Smooth muscle cell (in vitro differentiated cells): ENCODE results near the gene GPA33. TPM values are rescaled to one million over a fixed set of nuclear protein-coding genes. Genes with fewer than 3 reads are reported as not detected.

Experiments used
- DNase-seq: peaks from one replicate; lab custom pipeline; 2025; ENCODE audit not compliant: unreplicated experiment; lab: John Stamatoyannopoulos, UW
- H2AFZ ChIP-seq: fragments of 200-600 bp; sonication (generic); 2 replicates; pipeline ENCODE4 v1.6.0; 2016; ENCODE audit warnings: antibody characterized with exemption, low read depth, mild to moderate bottlenecking
- H3F3A ChIP-seq: fragments of 200-600 bp; sonication (generic); 2 replicates; pipeline ENCODE4 v1.6.0; 2017; ENCODE audit warnings: antibody characterized with exemption, low read depth
- H3K27ac ChIP-seq: fragments of 200-600 bp; sonication (generic); 2 replicates; pipeline ENCODE4 v1.5.1; 2016; ENCODE audit warnings: low read depth, mild to moderate bottlenecking
- H3K27me3 ChIP-seq: fragments of 200-600 bp; sonication (generic); 2 replicates; pipeline ENCODE4 v1.6.1; 2016; ENCODE audit warnings: low read depth, mild to moderate bottlenecking
- H3K36me3 ChIP-seq: fragments of 200-600 bp; sonication (generic); 2 replicates; pipeline ENCODE4 v1.5.1; 2016; ENCODE audit warnings: low read depth
- H3K4me1 ChIP-seq: fragments of 200-600 bp; sonication (generic); 2 replicates; pipeline ENCODE4 v1.5.1; 2016; ENCODE audit warnings: low read depth
- H3K4me2 ChIP-seq: fragments of 200-600 bp; sonication (generic); 2 replicates; pipeline ENCODE4 v1.6.0; 2016; ENCODE audit warnings: mild to moderate bottlenecking
- H3K4me3 ChIP-seq: fragments of 200-600 bp; sonication (generic); 2 replicates; pipeline ENCODE4 v1.5.1; 2016; ENCODE audit warnings: mild to moderate bottlenecking
- H3K79me2 ChIP-seq: fragments of 200-600 bp; sonication (generic); 2 replicates; pipeline ENCODE4 v1.6.0; 2016; ENCODE audit warnings: low read depth, mild to moderate bottlenecking
- H3K9ac ChIP-seq: fragments of 200-600 bp; sonication (generic); 2 replicates; pipeline ENCODE4 v1.6.0; 2016; ENCODE audit warnings: low read depth
- H3K9me3 ChIP-seq: fragments of 200-600 bp; sonication (generic); replicated peaks from 2 replicates; pipeline ENCODE4 v1.5.1; 2016; ENCODE audit warnings: low read depth
- H4K20me1 ChIP-seq: fragments of 200-600 bp; sonication (generic); 2 replicates; pipeline ENCODE4 v1.6.0; 2016; ENCODE audit warnings: low read depth
- CTCF ChIP-seq: fragments of 200-600 bp; sonication (generic); IDR thresholded peaks from 2 replicates; pipeline ENCODE4 v1.5.1; 2017; ENCODE audit warnings: borderline replicate concordance, mild to moderate bottlenecking, antibody characterized with exemption; ENCODE audit not compliant: insufficient read depth, poor library complexity, severe bottlenecking
- WGBS: methylation state at CpG from one replicate; pipeline ENCODE4 v1.1.7; 2016; ENCODE audit warnings: low lambda C conversion rate; 5-methylcytosine and 5-hydroxymethylcytosine counted together
- polyA plus RNA-seq: library from polyadenylated mRNA; unstranded; fragments of >200 nt; fragmentation: Nextera tagmentation; extraction: Ambion mirVana; gene quantifications from 2 replicates; pipeline ENCODE4 v1.2.1, GENCODE V29; 2016
- total RNA-seq: library from RNA; depleted of rRNA; stranded (reverse); fragments of >200 nt; gene quantifications from 2 replicates; pipeline ENCODE4 v1.2.3, GENCODE V29; 2014

The GPA33 gene
- total and polyA plus RNA-seq, 2 experiments from 2014 or later = not detected

- H3K36me3 ChIP-seq = no peaks in the 10 kb centered on the region
- no peak overlapping the region for H3K4me2 ChIP-seq
- no peaks in the 10 kb centered on the region for H3K79me2 ChIP-seq
- DNase-seq = no peak
- H3F3A ChIP-seq = peaks cover 15% of the 10 kb centered on the region
- H2AFZ ChIP-seq = no peak overlapping the region
- H3K27me3 ChIP-seq = no peaks in the 10 kb centered on the region
- no peak overlapping the region for H3K27ac ChIP-seq
- H4K20me1 ChIP-seq = no peaks in the 10 kb centered on the region
- no peaks in the 10 kb centered on the region for H3K9me3 ChIP-seq
- H3K4me3 ChIP-seq = no peak overlapping the region
- H3K9ac ChIP-seq = no peak overlapping the region
- no peak for TF ChIP-seq CTCF
- H3K4me1 ChIP-seq = peaks cover 23% of the 10 kb centered on the region
- 94% methylated on average over 8 of the region's 8 CpGs for WGBS
Measured at GRCh38 chr1:167132301-167133010, 42.3 kb upstream of the GPA33 start.

DNA sequence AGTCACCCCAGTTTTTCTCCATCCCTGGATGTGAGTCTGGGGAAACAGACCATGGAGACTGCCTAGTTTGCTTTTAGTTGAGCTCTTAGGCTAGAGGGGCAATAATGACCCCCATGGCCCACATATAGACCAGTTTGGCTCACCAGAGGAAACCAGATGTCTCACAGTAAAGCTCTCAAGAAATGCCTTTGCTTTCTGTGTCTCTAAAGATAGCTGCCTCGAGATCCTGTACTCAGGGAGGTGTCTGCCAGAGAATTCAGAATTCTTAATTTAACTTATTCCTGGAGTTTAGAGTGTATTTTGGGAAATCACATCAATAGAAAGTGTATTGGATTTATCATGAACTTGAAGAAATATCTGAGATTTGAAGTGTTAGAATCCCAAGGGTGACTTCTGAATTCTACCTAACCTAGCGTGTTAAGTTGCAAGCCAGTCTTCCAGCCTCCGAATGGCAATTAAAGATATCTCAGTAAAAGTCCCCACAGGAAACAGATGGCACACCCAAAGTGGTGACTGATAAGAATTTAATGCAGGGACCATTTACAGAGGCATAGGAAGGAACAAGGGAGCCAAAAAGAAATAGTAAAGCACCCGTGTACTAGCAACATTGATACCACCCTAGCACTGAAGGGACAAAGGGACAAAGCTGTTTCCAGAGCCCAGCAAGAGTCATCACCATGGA lies 40.8 kb upstream of the GPA33 start:
- no peak overlapping the region for H3K4me2 ChIP-seq
- no peak overlapping the region for H2AFZ ChIP-seq
- H3K9ac ChIP-seq = no peak overlapping the region
- H3K4me3 ChIP-seq = no peak overlapping the region
- H3K27me3 ChIP-seq = no peaks in the 10 kb centered on the region
- no peak for DNase-seq
- H3F3A ChIP-seq = peaks cover 4% of the 10 kb centered on the region
- no peaks in the 10 kb centered on the region for H3K79me2 ChIP-seq
- no peak for TF ChIP-seq CTCF
- H3K4me1 ChIP-seq = peaks cover 12% of the 10 kb centered on the region
- no peaks in the 10 kb centered on the region for H3K9me3 ChIP-seq
- H4K20me1 ChIP-seq = no peaks in the 10 kb centered on the region
- no peak overlapping the region for H3K27ac ChIP-seq
- no peaks in the 10 kb centered on the region for H3K36me3 ChIP-seq
- 52% methylated on average over 4 of the region's 4 CpGs for WGBS

DNA sequence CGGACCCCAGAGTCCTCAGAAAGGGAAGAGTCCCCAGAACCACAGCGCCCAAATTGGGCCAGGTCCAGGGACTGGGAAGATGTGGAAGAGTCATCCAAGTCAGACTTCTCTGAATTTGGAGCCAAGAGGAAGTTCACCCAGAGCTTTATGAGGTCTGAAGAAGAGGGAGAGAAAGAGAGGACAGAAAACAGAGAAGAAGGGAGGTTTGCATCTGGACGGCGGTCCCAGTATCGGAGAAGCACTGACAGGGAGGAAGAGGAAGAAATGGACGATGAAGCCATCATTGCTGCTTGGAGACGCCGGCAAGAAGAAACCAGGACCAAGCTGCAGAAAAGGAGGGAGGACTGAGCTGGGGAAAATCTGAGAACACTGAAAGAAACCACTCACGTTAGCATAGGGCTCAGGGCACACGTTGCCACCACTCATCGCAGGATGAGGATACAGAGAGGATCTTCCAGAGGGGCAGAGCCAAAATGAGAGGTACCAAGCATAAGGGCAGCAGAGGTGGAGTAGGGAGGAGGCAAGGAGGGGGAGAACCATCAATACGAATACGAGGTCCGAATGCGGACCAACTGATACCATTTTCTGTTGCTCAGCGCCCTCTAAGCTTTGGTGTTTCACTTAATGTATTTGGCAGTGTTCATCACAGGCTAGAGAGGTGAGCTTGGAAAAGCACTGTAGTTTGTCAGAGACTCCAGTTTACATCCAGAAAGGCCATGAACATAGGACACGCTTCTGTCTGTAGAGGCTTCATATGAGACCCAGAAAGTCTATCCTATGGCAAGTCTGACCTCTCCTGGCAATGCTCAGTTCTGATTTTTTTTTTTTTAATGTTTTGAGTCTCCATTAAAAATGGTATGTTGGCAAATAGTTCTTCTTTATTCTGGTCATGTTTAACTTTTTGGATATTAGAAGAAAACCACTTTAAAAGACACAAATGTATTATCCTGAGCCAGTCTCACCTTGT lies 38.4 kb upstream of the GPA33 start:
- Histone ChIP-seq H3K4me2 (no peak overlapping the region), H3K9ac (no peak overlapping the region), H3K36me3 (no peaks in the 10 kb centered on the region), H3K27me3 (no peaks in the 10 kb centered on the region), H3K79me2 (no peaks in the 10 kb centered on the region), H4K20me1 (no peaks in the 10 kb centered on the region), H3K9me3 (no peaks in the 10 kb centered on the region), H3K4me1 (no peaks in the 10 kb centered on the region), H2AFZ (no peak overlapping the region), H3F3A (no peaks in the 10 kb centered on the region), H3K4me3 (no peak overlapping the region), H3K27ac (no peak overlapping the region)
- DNase-seq = no peak
- no peak for TF ChIP-seq CTCF
- 93% methylated on average over 17 of the region's 17 CpGs for WGBS
